NCI-H187 (cell line): ENCODE data around the gene RIMOC1.
"Not testable (repeated sequence)": the region's sequence is repeated elsewhere in the genome, so short reads cannot be mapped to it uniquely, and the experiment has no call there.

Source experiments
- DNase-seq, 2 experiments: peaks; one replicate each; lab custom pipeline; 2025; lab: John Stamatoyannopoulos, UW

RIMOC1 gene

GRCh38 chr5:41891066-41891707 is 13.0 kb upstream of the RIMOC1 start:
- DNase-seq = no peak

- DNase-seq = no peak
Observed at GRCh38 chr5:41892031-41892430, 12.1 kb upstream of the RIMOC1 start.

- no peak for DNase-seq
Observed at GRCh38 chr5:41893074-41893851, 10.9 kb upstream of the RIMOC1 start.

GRCh38 chr5:41896230-41896629 is 7.9 kb upstream of the RIMOC1 start:
- no peak for DNase-seq

- DNase-seq = no peak
Observed at GRCh38 chr5:41903382-41903891, 707 bp upstream of the RIMOC1 start.

GRCh38 chr5:41906151-41906550 is 2.0 kb downstream of the RIMOC1 start:
- no peak for DNase-seq

- no peak for DNase-seq
Observed at GRCh38 chr5:41908374-41909079, 4.4 kb downstream of the RIMOC1 start.

- no peak for DNase-seq
Observed at GRCh38 chr5:41918105-41918504, 14.0 kb downstream of the RIMOC1 start.

- no peak for DNase-seq
Observed at GRCh38 chr5:41921166-41921565, 17.0 kb downstream of the RIMOC1 start.

- DNase-seq = no peak
Observed at GRCh38 chr5:41921874-41922273, 17.7 kb downstream of the RIMOC1 start.

GRCh38 chr5:41924526-41924871 is 20.4 kb downstream of the RIMOC1 start:
- DNase-seq = no peak

GRCh38 chr5:41924872-41925554 is 20.9 kb downstream of the RIMOC1 start, which contains the start of gene FBXO4:
Gene FBXO4, plus strand, starts transcription at chr5:41925281. Its CDS starts 29 bp downstream, at chr5:41925310.
- peak; percentile 40 to 41 for DNase-seq

GRCh38 chr5:41925555-41925951 is 21.4 kb downstream of the RIMOC1 start:
- no peak for DNase-seq

- DNase-seq = no peak
Observed at GRCh38 chr5:41927604-41928003, 23.5 kb downstream of the RIMOC1 start.

GRCh38 chr5:41929035-41929434 is 24.9 kb downstream of the RIMOC1 start:
- no peak for DNase-seq

GRCh38 chr5:41932770-41933169 is 28.6 kb downstream of the RIMOC1 start:
- DNase-seq = no peak

- no peak for DNase-seq
Observed at GRCh38 chr5:41935544-41935943, 31.4 kb downstream of the RIMOC1 start.

GRCh38 chr5:41940641-41941040 is 36.5 kb downstream of the RIMOC1 start:
- DNase-seq = no peak

GRCh38 chr5:41945332-41945955 is 41.3 kb downstream of the RIMOC1 start:
- not testable (repeated sequence) for DNase-seq

GRCh38 chr5:41951224-41951623 is 47.1 kb downstream of the RIMOC1 start:
- no peak for DNase-seq
